ENCODE measurements around the gene SULT2B1.

DNA sequence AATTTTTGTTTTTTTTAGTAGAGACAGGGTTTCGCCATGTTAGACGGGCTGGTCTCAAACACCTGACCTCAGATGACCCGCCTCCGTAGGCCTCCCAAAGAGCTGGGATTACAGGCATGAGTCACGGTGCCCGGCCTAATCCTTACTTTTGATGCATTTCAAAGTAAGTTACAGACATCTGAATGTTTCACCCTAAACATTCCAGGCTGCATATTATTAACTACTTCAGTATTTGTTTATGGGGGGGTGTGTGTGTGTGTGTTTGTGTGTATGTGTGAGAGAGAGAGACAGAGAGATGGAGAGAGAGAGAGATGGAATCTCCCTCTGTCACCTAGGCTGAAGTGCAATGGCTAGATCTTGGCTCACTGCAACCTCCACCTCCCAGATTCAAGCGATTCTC, 13.1 kb downstream of the SULT2B1 start:
- TF ChIP-seq GATA2 (IDR thresholded peaks at IDR 0.05; ENCODE audit: low read depth, low read length), result no peak
- TF ChIP-seq GATA3 (IDR thresholded peaks at IDR 0.05; ENCODE audit: low read depth, low read length), result no peak

Measured in SH-SY5Y (cell line).